GM19193 (cell line): ENCODE results near the gene ANAPC2.

Experiments used
- POLR2A ChIP-seq: IDR thresholded peaks from 4 replicates; pipeline ENCODE4 v1.6.1; 2011; ENCODE audit not compliant: insufficient read depth, insufficient read length; ENCODE audit errors: extremely low read depth

The ANAPC2 gene

DNA sequence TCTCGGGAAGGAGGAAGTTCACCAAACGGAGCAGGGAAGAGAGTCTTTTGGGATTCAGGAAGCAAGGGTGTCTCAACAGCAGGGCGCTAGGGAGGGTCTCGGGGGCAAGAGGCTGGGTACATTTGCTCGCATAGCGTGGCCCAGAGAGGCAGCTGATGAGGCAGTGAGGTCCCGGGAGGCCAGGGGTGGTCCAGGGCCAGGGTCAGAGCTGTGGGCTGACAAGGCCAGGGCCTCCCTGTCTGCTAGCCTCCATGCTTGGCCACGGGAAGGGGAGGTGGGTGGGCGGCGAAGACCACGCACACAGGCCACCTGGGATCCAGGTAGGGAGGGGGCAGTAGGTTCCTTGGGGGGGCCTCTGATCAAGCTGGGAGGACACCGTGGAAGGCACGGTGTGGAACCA is 23.2 kb upstream of the ANAPC2 start:
- TF ChIP-seq POLR2A: no peak

DNA sequence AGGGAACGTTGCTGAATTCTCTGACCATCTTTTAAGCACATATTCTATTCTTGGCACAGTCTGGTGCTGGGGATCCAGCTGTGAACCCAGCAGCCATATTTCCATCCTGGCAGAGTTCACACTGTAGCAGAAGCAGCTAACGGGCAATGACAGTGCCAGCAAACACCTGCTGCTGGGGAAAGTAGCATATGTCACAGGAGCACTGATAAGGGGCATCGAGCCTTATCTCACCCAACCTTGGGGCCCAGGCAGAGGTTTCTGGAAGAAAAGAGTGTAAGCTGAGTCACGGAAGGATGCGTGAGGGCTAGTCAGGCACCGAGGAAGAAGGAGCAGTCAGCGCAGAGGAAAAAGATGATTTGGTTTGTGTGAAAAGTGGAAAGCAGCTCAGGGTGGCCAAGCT is 18.2 kb upstream of the ANAPC2 start:
- TF ChIP-seq POLR2A: no peak

DNA sequence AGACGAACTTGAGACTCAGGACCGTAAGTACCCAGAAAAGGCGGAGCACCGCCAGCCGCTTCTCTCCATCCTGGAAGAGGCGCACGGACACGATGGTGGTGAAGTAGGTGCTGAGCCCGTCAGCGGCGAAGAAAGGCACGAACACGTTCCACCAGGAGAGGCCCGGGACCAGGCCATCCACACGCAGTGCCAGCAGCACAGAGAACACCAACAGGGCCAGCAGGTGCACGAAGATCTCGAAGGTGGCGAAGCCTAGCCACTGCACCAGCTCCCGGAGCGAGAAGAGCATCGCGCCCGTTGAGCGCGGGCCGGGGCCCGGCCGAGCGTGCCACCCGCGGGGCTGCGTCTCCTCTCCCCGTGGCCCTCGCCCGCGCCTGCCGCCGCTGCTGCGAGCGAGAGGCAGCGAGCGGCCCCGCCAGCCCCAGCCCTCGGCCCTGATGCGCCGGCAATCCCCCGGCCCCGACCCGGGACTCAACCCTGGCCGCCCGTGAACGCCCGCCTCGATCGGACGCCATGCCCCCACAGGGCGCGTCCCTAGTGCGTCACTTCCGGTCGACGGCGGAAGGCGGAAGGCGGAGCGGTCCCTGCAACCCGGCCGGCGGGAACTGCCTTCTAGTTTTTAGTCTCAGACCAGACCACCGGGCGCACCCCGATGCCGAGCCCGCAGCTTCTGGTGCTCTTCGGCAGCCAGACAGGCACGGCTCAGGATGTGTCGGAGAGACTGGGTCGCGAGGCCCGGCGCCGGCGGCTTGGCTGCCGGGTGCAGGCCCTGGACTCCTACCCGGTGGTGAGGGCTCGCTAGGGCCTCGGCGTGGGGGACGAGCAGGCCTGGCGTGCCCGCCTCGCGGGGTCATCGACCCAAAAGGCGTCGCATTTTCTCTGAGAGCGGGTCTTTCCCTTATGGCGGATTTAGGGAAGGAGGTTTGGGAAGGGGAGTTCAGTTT is 17.0 kb upstream of the ANAPC2 start, which contains the start of the genes NDOR1 and TMEM203:
Gene NDOR1, plus strand, starts transcription at position 575 of the 944 bp plus-strand sequence. Its CDS starts 78 bp downstream, at position 653.
Gene TMEM203, minus strand, starts transcription at position 523 of the 944 bp plus-strand sequence. Its CDS starts 234 bp downstream, at position 289.
- TF ChIP-seq POLR2A: peak; percentile 93

DNA sequence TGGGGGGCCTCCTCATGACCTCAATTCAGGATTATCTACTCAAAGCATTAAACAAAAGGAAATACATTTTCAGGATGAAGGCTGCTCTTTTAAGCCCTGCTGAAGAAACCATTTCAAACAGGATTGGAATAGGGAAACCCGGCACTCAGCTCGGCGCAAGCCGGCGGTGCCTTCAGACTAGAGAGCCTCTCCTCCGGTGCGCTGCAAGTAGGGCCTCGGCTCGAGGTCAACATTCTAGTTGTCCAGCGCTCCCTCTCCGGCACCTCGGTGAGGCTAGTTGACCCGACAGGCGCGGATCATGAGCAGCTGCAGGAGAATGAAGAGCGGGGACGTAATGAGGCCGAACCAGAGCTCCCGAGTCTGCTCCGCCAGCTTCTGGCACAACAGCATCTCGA is 16.4 kb upstream of the ANAPC2 start:
- no peak for TF ChIP-seq POLR2A

DNA sequence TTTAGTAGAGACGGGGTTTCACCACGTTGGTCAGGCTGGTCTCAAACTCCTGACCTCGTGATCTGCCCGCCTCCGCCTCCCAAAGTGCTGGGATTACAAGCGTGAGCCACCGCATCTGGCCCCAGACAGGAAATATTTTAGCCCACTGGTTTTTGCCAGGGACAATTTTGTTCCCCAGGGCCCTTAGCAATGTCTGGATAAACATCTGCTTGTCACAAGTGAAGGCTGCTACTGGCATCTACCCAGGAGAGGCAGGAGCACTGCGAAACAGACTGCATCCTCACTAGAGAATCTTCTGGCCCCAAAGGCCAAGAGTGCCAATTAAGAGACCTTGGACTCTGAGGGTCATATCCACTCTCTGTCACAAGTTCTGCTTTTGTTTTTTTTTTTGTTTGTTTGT is 14.6 kb upstream of the ANAPC2 start:
- TF ChIP-seq POLR2A: no peak

DNA sequence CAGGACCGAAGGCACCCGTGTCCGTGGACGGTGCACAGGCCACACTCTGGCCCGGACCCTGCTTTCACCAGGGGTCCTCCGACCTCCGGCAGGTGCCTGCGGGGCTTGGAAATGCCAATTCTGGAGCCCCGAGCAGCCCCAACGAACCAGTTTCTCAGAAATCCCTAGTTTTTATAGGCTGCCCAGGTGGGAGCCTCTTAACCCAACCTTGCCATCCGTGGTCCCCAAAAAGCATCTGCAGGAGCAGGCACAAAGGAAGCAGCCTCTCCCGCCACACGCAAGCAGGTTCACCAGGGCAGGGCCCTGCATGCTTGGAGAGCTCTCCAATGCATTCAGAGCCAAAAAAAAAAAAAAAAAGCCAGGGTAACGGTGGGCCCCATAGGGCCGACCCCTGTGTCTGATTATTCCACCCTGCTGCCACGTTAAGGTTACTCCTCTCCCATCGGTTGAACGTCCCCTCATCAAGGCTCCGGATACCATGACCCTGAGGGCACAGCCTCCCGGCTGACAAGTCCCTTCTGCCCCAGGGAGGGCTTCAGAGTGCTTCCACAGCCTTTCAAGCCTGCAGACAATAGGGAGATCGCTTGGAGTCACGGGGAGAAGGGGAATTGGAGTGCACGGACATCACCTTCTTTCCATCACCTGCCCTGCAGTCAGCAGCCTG is 13.0 kb upstream of the ANAPC2 start:
- TF ChIP-seq POLR2A: no peak

DNA sequence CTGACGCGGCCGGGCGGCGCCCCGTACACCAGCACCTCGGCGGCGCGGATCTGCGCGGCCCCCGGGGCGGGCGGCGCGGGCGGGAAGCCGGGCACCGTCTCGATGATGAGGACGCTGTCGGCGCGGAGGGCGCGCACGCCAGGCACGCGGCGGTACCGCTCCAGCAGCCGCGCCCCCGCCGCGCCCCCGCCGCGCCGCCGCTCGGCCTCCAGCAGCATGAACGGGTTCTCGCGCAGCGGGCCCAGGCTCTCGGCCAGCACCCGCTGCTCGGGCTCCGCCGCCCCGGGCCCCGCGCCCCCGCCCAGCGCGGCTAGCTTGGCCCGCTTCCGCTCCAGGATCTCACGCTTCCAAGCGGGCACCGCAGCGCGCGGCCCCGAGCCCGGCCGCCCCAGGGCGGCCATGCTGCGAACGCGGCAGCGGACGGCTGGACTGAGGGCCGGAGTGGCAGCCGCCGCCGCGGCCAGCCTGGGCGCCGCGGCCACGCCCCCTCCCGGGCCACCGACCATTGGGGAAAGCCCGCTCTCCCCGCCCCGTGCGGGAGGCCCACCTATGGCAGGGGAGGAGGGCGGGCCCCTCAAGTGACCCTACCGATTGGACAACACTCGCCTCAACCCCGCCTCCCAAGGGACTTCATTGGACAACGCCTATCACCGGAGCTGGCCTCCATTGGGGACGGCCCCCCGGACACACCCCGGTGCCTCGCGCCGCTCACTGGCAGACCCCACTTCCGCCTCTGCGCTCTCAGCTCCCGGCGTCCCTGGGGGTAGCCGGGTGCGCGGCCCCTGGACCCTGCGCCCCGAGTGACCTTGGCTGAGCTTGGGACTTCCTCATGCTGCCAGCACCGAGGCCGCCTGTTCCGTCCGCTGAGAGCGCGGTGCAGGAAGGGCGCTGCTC is 12.2 kb upstream of the ANAPC2 start, which contains the start of gene TPRN:
Gene TPRN, minus strand, starts transcription at position 431 of the 894 bp plus-strand sequence. Its CDS starts 30 bp downstream, at position 401.
- TF ChIP-seq POLR2A: peak; percentile 93

DNA sequence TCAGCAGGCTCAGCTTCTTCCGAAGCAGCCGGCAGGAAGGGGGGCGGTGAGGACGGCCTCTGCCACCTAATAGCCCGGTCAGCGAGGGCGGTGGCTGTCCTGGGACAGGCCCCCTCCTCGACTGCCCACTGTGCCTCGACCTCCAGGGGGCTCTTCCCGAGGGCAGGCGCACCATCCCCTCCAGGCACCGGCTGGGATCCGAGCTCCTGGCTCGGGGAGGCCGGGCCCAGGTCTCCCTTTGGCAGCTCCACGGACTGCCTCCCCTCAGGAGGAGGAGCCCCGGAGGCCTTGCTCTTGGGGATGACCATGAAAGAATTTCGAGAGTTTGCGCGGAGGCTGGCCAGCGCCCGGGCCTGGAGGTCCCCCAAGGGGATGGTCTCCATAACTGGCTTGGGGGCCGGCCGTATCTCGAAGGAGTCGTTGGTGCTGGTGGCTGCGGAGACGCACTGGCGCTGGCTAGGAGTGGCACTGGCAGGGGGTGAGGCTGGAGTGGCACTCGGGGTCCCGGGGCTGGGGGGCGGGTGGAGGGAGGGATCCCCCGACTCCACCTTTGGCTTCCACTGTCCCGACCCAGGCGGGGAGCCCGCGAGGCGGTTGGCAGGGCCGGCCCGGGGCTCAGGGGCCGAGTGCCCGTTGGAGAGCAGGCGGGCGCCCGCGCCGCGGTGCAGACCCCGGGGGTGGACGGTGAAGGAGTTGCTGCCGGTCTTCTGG is 11.2 kb upstream of the ANAPC2 start:
- TF ChIP-seq POLR2A: no peak

DNA sequence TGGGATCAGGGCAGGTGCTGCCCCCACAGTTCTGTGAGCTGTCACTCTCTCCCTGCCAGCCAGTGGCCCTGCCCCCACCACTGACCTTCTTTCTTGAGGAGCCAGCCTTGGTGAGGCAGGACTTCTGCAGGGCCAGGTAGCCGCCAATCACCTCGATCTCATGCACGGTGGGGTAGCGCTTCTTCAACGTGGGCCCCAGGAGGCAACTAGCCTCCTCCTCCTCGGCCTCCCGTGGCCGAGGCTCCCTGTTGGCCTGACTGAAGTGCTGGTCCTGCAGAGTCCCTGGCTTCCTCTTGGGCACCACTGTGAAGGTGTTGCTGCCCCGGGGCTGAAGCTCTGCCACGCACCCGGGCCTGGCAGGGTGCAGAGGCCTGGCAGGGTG is 10.5 kb upstream of the ANAPC2 start:
- TF ChIP-seq POLR2A: no peak

DNA sequence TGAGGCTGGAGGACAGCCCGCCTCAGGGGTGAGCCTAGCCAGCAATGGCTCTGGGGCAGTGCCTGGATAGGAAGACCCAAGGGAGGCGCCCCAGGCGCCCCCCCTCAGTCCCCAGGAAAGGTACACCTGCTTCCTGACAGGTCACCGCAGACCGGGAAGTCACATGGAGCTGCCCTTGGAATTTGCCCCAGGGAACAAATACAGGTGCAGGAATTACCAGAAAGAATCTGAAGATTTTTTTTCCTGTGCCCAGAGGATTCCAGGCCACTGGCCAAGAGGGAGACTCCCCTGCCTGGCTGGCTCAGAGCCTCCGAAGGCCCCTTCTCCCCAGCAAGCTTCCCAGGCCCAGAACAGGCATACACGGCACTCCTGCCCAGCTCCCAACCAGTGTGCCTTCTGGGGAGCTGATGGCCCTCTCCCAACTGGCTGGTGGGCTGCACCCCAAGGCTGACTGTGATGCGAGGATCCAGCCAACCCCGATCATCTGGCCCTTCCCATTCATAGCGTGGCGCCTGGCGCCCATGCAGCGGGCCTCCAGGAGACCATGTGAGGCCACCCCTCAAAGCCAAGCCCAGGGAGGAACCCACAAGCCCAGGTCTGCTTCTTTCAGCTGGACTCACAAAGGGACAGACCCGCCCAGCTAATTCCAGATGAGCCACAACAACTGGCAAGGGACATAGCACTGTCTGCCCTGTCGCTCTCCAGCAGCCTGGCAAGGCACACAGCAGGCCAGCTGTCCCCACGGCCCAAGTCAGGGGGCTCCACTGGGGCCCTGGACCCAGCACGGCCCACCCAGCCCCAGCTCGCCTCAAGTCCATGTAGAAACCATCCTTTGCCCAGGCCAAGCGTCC is 9.9 kb upstream of the ANAPC2 start:
- no peak for TF ChIP-seq POLR2A

DNA sequence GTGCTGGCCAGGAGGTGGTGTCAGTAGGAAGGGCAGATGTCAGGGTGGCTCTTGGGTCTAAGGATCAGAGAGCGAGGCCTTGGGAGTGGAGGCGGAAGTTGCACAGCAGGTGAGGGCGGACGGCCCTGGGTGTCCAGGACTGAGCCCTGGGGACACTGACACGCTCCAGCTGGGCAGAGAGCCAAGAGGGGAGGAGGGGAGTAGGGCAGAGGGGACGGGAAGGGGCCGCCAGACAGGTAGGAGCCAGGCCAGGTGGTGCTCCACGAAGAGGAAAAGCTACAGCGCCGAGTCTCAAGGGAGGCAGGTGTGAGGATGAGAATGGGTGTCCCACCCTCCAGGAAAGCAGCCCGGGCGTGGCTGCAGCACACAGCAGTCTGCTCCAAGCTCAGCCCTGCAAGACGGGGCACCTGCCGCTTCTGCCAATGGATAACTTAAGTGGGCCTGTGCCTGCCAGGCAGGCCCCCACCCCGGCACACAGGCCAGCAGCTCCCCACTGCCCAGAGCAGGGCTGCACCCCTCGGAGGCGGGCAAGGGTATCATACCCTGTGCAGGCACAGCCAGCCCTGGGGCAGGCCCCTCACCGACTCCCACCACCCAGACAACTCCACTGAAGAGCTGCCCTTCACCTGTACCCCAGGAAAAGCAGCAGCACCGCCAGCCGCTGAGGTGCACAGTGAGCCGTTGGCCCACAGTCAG is 7.3 kb upstream of the ANAPC2 start:
- no peak for TF ChIP-seq POLR2A

DNA sequence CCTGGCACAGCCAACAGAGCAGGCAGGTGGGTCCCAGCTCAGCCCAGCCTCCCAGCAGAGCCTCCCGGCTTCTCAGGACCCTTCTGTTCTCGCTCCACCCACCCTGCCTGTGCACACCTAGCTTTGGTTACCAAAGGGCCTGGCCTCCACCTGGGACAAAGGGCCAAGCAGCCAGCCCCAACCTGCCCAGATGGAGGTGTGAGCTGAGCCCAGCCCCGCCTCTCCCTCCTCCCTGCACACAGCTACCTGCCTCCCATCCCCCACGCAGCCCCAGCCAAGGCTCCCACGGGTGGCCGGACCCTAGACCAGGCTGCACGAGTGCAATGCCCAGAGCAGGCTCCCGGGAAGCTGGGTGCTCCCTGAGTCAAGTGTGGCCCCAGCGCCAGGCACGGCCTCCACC is 6.5 kb upstream of the ANAPC2 start:
- no peak for TF ChIP-seq POLR2A

DNA sequence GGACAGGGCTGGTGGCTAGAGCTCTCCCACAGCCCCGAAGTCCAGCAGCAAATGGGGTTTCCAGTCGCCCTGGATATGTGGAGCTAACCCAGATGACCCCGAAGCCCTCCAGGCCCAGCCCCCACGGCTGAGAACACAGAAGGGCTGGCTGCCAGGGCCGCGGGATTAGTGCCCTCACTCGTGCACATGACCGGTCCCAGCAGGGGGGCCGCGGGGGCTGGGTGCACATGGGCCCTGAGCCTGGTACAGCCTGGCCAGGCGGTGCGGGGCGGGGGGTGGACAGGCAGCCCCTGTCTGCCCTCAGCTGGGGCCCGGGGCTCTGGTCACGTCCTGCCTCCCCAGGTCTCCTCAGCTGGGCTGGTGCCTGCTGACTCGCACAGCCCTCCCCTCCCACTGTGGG is 6.0 kb upstream of the ANAPC2 start:
- no peak for TF ChIP-seq POLR2A

DNA sequence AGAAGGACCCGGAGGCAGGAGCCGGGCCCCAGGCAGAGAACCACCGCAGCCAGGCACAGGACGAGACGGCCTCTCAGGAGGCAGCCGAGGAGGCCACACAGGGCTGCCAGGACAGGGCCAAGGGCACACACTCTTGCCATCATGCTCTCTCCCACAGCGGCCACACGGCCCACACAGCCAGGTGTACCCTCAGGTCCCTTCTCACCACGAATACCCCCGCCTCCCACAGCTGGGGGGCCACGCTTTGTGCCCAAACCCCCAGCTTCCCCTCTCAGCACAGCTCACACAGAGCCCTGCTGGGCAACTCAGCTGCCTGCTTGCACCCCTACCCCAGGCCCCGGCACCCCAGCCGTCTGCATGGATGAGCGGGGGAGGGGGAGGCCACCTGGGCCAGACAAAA is 5.4 kb upstream of the ANAPC2 start:
- no peak for TF ChIP-seq POLR2A
